Right lobe of liver (tissue), 4 donors: ENCODE data around the gene PAX8.

ENCODE experiments used
- POLR2A ChIP-seq: fragments of 450-650 bp; IDR thresholded peaks from one replicate; pipeline ENCODE4 v1.6.1; 2017; ENCODE audit warnings: antibody characterized with exemption, mild to moderate bottlenecking
- TF ChIP-seq, protein P1 (sequence below), 4 donors: fragments of 200-600 bp in 3 of 4; fragments of 450-650 bp in 1 of 4; IDR thresholded peaks; one replicate each; pipeline versions ENCODE4 v1.5.1 to v1.8.0; 2016 to 2022; ENCODE audit warnings: antibody characterized with exemption in 4 of 4, mild to moderate bottlenecking in 2 of 4
- donor health status: DM: no; HTN: no; CAD: no.
- donor health status: DM: no; HTN: no; CAD: no.
- donor health status: DM: no; HTN: yes; CAD: no.

DNA sequence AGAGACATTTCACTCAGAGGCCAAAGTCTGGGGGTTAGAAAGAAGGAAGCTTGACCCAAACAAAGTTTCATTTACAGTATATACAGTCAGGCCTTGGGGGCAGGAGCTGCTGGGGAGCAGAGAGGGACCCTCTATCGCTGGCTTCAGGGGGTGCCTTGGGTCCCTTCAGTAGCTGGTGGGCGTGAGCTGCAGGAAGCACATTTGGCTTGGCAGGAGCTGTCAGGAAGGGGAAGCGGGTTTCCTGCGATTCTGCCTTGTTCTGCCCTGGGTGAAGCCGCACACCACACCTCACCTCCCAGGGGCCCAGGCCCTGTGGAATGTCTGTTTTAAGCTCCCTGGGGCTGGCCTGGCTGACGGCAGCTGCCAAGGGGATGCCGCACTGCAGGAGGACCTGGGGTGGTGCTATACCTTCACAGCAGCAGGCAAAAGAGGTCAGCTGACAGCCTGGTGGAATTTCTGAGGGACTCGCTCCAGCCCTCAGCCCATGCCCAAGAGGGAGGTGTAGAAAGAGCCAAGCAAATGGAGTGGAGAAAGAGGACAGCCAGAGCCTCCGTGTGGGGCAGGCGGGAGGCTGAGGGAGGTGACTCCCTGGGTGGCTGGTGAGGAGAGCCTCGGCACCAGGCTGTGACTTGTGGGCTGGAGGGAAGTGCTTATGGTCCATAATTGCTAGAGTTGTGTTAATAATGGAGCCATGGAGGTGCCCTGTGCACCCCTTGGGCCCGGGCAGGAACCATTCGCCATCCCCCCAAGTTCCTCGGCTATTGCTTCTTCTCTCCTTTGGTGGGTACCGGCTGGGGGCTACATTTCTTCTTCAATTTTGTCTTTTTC is 61.1 kb downstream of the PAX8 start:
- no peak for TF ChIP-seq POLR2A
- TF ChIP-seq, protein P1, sequence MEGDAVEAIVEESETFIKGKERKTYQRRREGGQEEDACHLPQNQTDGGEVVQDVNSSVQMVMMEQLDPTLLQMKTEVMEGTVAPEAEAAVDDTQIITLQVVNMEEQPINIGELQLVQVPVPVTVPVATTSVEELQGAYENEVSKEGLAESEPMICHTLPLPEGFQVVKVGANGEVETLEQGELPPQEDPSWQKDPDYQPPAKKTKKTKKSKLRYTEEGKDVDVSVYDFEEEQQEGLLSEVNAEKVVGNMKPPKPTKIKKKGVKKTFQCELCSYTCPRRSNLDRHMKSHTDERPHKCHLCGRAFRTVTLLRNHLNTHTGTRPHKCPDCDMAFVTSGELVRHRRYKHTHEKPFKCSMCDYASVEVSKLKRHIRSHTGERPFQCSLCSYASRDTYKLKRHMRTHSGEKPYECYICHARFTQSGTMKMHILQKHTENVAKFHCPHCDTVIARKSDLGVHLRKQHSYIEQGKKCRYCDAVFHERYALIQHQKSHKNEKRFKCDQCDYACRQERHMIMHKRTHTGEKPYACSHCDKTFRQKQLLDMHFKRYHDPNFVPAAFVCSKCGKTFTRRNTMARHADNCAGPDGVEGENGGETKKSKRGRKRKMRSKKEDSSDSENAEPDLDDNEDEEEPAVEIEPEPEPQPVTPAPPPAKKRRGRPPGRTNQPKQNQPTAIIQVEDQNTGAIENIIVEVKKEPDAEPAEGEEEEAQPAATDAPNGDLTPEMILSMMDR (IDR thresholded peaks at IDR 0.05), result no peak
